D721Med (cell line): ENCODE data around the gene AVP.

Experiments
- DNase-seq: peaks from one replicate; pipeline ENCODE4 v3.0.0; 2011; ENCODE audit warnings: low spot score; ENCODE audit not compliant: insufficient read length
- FAIRE-seq: peaks from 2 replicates; lab custom pipeline; 2011; peaks lifted over from hg19 to GRCh38; lab: Jason Lieb, UNC
- TF ChIP-seq, protein P1 (sequence below): IDR thresholded peaks from 2 replicates; pipeline ENCODE4 v1.5.1; 2012; ENCODE audit warnings: mild to moderate bottlenecking, control low read depth; ENCODE audit not compliant: insufficient read depth; ENCODE audit errors: missing control alignments

Gene AVP

DNA sequence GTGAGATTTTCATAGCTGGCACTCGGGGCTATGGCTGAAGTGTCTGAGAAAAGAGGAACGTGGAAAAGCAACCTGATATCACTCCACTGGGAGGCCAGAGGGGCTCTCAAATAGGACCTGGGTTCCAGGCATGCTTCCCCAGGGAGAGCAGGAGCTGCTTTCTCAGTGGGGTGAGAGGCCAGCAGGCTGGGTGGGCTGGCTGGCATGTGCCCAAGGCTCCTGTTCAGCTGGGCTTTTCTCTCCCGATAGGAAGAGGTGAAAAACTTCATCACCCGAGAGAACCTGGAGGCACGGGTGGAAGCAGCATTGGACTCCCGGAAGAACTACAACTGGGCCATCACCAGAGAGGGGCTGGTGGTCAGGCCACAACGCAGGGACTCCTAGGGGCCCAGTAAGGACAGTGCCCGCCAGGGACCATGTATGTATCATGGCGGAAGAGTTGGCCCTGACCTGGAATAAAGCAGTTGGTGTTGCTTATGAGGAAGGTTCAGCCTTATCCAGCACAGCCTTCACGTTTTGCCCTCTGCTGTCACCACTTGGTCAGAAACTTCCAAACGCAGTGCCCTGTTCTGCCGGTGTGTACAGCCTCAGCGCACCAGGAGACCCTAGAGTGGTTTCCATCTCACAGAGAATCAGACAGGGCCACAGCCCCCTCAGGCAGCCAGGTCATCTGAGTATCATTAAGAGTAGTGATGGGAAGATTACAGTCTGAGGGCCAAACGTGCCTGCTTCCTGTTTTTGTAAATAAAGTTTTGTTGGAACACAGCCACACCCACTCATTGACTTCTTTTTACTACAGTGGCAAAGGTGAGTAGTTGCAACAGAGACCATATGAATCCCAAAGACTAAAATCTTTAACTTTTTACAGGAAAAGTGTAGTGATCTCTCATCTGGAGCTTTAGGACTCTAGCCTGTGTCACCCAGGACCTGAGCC lies 36.8 kb downstream of the AVP start:
- TF ChIP-seq, protein P1, sequence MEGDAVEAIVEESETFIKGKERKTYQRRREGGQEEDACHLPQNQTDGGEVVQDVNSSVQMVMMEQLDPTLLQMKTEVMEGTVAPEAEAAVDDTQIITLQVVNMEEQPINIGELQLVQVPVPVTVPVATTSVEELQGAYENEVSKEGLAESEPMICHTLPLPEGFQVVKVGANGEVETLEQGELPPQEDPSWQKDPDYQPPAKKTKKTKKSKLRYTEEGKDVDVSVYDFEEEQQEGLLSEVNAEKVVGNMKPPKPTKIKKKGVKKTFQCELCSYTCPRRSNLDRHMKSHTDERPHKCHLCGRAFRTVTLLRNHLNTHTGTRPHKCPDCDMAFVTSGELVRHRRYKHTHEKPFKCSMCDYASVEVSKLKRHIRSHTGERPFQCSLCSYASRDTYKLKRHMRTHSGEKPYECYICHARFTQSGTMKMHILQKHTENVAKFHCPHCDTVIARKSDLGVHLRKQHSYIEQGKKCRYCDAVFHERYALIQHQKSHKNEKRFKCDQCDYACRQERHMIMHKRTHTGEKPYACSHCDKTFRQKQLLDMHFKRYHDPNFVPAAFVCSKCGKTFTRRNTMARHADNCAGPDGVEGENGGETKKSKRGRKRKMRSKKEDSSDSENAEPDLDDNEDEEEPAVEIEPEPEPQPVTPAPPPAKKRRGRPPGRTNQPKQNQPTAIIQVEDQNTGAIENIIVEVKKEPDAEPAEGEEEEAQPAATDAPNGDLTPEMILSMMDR: no peak
- DNase-seq (no peak), FAIRE-seq (no peak)

DNA sequence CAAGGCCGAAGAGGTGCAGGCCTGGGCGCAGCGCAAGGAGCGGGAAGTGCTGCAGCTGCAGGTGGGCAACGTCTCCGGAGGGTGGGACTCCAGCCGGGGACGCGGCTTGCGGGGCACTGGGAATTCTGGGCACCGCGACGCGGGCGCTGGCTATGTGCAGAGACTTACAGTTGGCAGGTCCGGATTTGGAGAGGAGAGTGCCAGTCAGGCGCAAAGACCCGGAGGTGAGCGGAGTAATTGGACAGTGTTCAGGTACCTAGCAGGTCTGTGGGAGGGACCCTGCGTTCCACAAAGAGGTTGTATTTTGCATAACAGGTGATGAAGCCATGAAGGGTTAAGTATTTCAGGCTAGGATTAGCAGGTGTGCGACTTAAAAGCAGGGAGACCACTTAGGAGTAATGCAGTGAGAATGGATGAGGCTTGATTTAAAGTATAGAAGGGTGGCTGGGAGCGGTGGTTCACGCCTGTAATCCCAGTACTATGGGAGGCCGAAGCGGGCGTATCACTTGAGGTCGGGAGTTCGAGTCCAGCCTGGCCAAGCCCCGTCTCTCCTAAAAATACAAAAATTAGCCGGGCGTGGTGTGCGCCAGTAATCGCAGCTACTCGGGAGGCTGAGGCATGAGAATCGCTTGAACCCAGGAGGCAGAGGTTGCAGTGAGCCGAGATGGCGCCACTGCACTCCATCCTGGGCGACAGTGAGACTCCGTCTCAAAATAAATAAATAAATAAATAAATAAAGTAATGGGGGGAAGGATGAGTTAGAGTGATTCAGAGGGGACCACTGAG lies 37.7 kb downstream of the AVP start:
- TF ChIP-seq, protein P1: no peak
- DNase-seq (no peak), FAIRE-seq (no peak)

DNA sequence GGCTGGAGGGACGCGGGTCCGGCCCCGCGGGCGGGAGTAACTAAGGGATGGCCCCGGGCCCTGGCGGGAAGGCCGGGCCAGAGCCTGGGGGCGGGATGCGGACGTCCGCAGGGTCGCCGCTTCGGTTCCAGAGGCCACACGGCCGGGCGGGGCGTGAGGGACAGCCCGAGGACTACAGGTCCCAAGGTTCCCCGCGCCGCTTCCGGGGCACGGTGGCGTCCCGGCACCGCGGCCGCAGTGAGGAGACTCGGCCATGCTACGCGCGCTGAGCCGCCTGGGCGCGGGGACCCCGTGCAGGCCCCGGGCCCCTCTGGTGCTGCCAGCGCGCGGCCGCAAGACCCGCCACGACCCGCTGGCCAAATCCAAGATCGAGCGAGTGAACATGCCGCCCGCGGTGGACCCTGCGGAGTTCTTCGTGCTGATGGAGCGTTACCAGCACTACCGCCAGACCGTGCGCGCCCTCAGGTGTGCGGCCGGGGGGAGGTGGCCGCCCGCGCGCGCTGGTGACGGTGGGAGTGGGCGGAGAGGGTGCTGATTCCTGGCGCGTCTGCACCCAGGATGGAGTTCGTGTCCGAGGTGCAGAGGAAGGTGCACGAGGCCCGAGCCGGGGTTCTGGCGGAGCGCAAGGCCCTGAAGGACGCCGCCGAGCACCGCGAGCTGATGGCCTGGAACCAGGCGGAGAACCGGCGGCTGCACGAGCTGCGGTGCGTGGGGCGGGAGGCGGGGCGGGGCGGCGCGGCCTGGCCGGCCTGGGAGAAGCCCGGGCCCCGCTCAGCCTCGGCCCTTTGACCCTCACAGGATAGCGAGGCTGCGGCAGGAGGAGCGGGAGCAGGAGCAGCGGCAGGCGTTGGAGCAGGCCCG lies 38.5 kb downstream of the AVP start, which contains the start of gene MRPS26:
Gene MRPS26 (plus strand): TSS at position 237 of the 861 bp plus-strand sequence. CDS start 17 bp downstream, at position 254.
- no peak for FAIRE-seq
- DNase-seq: peak; percentile 63

DNA sequence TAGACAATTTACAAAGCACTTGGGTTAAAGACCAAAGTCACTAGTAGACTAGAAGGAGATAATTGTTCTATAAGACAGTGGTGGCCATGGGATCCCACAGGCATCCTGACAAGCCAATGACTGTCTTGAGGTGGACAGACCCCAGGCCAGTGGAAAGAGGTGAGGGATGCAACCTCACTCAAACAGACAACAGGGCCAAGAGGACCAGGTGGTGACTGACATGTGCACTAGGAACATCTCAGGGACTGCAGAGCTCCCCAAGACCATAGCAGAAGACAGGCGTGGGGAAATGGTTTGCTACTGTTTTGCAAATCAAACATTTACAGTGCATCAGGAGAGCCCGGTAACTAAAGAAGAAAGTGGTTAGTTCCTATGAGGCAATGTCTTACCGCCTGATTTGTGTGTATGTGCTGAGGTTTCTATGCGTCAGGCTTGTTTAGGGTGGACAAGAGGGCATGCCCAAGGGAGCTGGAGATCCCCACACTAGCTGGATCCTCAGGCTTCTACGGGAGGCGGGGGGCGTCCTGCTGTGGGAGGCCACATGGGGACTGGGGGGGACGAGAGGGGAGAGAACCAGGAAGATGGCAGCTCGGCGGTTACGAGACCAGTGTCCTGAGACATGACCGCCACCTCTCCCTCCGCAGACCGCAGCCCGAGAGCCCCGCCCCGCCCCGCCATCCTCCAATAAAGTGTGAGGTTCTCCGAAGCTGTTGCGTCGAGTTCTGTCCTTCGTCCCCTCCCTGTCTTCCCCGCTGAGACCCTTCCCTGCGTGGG lies 39.3 kb downstream of the AVP start:
- TF ChIP-seq, protein P1: no peak
- FAIRE-seq (no peak), DNase-seq (peak; percentile 44)

More for the DNA sequence above, 38.5 kb downstream of the AVP start, which contains the start of gene MRPS26:
- TF ChIP-seq, protein P1: no peak

DNA sequence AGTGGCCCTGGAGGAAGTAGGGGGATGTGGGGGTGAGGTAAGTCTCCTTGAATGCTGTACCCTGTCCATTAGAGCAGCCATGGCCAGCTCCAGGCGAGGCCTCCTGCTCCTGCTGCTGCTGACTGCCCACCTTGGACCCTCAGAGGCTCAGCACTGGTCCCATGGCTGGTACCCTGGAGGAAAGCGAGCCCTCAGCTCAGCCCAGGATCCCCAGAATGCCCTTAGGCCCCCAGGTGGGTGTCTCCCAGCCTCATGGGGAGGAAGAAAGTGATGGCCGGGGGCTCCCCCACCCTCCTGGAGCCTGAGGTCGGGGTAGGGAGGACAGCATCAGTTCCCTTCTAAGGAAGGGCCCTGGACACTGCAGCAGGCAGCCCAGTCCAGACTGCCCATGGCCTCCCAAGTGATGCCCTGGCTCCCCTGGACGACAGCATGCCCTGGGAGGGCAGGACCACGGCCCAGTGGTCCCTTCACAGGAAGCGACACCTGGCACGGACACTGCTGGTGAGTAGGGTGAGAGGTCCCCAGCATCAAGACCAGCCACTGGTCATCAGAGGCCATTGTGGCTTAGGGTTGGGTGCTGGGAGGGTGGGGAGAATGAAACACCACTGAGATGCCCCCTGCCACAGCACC lies 40.1 kb downstream of the AVP start:
- FAIRE-seq (no peak), DNase-seq (no peak)
- TF ChIP-seq, protein P1: no peak

DNA sequence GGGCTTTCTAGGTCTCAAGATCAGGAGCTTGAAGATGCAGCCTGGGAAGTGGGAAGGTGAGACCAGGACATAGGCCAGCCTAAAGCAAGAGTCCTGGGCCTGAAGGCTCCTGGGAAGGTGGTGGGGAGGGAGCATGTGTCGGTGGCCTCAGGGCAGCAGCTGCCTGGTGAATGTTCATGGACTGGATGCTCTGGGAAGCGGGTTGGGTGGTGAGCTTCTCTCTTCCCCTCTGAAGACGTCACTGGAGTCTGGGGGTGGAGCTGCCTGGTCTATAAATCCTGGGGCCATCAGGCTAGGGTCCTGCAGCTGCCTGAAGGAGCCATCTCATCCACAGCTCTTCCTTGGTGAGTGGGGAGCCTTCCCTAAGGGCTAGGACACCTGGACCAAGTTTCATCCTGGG lies 41.2 kb downstream of the AVP start, which contains the start of gene GNRH2:
Gene GNRH2 (plus strand): TSS at position 301 of the 400 bp plus-strand sequence. CDS start 793 bp downstream, outside the sequence.
- FAIRE-seq (no peak), DNase-seq (no peak)
- TF ChIP-seq, protein P1: no peak
